ENCODE results near the gene LGI4. TPM values are rescaled to one million over a fixed set of nuclear protein-coding genes. Genes with fewer than 3 reads are reported as not detected.

Gene LGI4
- total RNA-seq, 1 donor from 2014 or later = not detected

GRCh38 chr19:35120492-35120891, 14.4 kb downstream of the LGI4 start:
- no peak overlapping the region for H3K4me3 Mint-ChIP-seq
- H3K36me3 Mint-ChIP-seq (ENCODE audit: low read depth) = no peaks in the 10 kb centered on the region
- CTCF ChIA-PET = no interaction called here
- intact Hi-C loops (cut with micrococcal nuclease) = no loop called here
- H3K4me1 Mint-ChIP-seq = peaks cover 14% of the 10 kb centered on the region
- peaks cover 3% of the 10 kb centered on the region for H3K27me3 Mint-ChIP-seq
- POLR2A ChIA-PET = no interaction called here
- no peak for TF ChIP-seq CTCF (IDR thresholded peaks at IDR 0.05)
- H3K27ac Mint-ChIP-seq = no peak overlapping the region
- ATAC-seq (ENCODE audit: low read depth) (no peak), DNase-seq (no peak)
- H3K9me3 Mint-ChIP-seq = no peaks in the 10 kb centered on the region

- no peak for DNase-seq
- ATAC-seq (ENCODE audit: low read depth) = no peak
- intact Hi-C loops (cut with micrococcal nuclease) = no loop called here
- POLR2A ChIA-PET = no interaction called here
- Mint-ChIP-seq H3K27me3 (peaks cover 3% of the 10 kb centered on the region), H3K27ac (no peak overlapping the region), H3K36me3 (ENCODE audit: low read depth) (no peaks in the 10 kb centered on the region), H3K4me1 (peaks cover 12% of the 10 kb centered on the region), H3K4me3 (no peak overlapping the region), H3K9me3 (no peaks in the 10 kb centered on the region)
- CTCF ChIA-PET = no interaction called here
- no peak for TF ChIP-seq CTCF (IDR thresholded peaks at IDR 0.05)
These were observed 15.2 kb downstream of the LGI4 start for GRCh38 chr19:35119578-35120155.

DNA sequence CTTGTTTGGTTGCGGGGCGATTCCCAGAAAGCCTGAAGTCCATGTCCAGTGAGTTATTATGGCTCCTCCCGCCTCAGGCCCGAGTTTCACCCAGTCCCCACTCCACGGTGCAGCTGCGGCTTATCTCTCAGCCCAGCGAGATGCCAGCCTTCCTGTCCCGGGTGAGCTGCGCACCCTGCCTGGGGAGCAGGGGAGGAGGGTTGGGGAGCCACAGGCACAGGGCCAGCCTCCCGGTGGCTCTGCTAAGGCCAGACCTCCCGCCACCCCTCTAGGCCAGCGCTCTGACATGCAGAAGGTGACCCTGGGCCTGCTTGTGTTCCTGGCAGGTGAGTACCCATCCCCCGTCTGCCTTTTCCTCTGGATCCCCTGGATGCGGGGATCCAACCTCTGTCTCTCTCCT, 15.8 kb downstream of the LGI4 start:
- H3K4me3 Mint-ChIP-seq = no peak overlapping the region
- ChIA-PET POLR2A (no interaction called here), CTCF (no interaction called here)
- no peak overlapping the region for H3K27ac Mint-ChIP-seq
- intact Hi-C loops (cut with micrococcal nuclease) = no loop called here
- peaks cover 10% of the 10 kb centered on the region for H3K4me1 Mint-ChIP-seq
- DNase-seq (no peak), ATAC-seq (ENCODE audit: low read depth) (no peak)
- no peaks in the 10 kb centered on the region for H3K9me3 Mint-ChIP-seq
- H3K36me3 Mint-ChIP-seq (ENCODE audit: low read depth) = no peaks in the 10 kb centered on the region
- TF ChIP-seq CTCF (IDR thresholded peaks at IDR 0.05) = no peak
- peaks cover 3% of the 10 kb centered on the region for H3K27me3 Mint-ChIP-seq

- DNase-seq (no peak), ATAC-seq (ENCODE audit: low read depth) (no peak)
- no peak overlapping the region for H3K27ac Mint-ChIP-seq
- no peak for TF ChIP-seq CTCF (IDR thresholded peaks at IDR 0.05)
- no peaks in the 10 kb centered on the region for H3K9me3 Mint-ChIP-seq
- intact Hi-C loops (cut with micrococcal nuclease) = no loop called here
- CTCF ChIA-PET = no interaction called here
- POLR2A ChIA-PET = interaction anchor here (0.6 kb wide), 1 partner anchor 108 kb away, joined by 3 read pairs; no protein-coding TSS in a partner anchor
- no peak overlapping the region for H3K4me3 Mint-ChIP-seq
- no peaks in the 10 kb centered on the region for H3K36me3 Mint-ChIP-seq (ENCODE audit: low read depth)
- peaks cover 3% of the 10 kb centered on the region for H3K27me3 Mint-ChIP-seq
- H3K4me1 Mint-ChIP-seq = peaks cover 4% of the 10 kb centered on the region
These were observed 16.4 kb downstream of the LGI4 start for GRCh38 chr19:35118268-35119020.

DNA sequence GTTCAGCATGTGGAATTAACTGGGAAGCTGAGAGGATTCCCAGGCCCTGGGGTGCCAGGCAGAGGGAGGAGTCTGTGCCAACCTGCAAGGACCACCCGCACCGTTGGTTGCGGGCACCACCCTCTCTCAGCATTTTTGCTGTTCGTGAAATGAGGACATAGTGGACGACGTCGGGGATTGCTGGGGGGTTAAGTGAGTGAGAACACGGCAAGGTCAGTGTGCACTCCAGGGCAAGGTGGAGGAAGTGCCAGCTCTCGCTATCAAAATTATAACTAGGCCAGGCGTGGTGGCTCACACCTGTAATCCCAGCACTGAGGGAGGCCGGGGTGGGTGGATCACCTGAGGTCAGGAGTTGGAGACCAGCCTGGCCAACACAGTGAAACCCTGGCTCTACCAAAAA, 17.1 kb downstream of the LGI4 start:
- ChIA-PET CTCF (no interaction called here), POLR2A (interaction anchor here (0.6 kb wide), 1 partner anchor 108 kb away, joined by 3 read pairs; no protein-coding TSS in a partner anchor)
- intact Hi-C loops (cut with micrococcal nuclease) = no loop called here
- Mint-ChIP-seq H3K27ac (no peak overlapping the region), H3K36me3 (ENCODE audit: low read depth) (no peaks in the 10 kb centered on the region), H3K4me1 (peaks cover 4% of the 10 kb centered on the region), H3K9me3 (no peaks in the 10 kb centered on the region), H3K27me3 (peaks cover 3% of the 10 kb centered on the region), H3K4me3 (no peak overlapping the region)
- TF ChIP-seq CTCF (IDR thresholded peaks at IDR 0.05) = no peak
- ATAC-seq (ENCODE audit: low read depth) (no peak), DNase-seq (no peak)

All from activated B cell treated with CpG ODN at 0.5 μM for 24 hours (primary cell).